Fibroblast of skin of scalp (primary cell): ENCODE data around the gene PNLIPRP3.

Source experiments
- DNase-seq: peaks from one replicate; pipeline ENCODE4 v3.0.0-alpha.2; 2013

PNLIPRP3 gene

DNA sequence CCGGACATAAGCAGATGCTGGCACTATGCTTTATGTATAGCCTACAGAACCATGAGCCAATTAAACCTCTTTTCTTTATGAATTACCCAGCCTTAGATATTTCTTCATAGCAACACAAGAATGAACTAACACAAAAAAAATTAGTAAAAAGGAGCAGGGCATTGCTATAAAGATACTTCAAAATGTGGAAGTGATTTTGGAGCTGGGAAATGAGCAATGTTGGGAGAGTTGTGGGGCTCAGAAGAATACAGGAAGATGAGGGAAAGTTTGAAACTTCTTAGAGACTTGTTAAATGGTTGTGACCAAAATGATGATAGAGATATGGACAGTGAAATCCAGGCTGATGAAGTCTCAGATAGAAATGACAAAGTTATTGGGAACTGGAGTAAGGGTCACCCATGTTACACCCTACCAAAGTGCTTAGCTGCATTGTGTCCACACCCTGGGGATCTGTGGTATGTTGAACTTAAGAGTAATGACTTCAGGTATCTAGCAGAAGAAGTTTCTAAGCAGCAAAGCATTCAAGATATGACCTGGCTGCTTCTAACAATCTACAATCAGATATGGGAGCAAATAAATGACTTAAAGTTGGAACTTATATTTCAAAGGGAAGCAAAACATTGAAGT lies 24.2 kb downstream of the PNLIPRP3 start:
- DNase-seq = no peak

DNA sequence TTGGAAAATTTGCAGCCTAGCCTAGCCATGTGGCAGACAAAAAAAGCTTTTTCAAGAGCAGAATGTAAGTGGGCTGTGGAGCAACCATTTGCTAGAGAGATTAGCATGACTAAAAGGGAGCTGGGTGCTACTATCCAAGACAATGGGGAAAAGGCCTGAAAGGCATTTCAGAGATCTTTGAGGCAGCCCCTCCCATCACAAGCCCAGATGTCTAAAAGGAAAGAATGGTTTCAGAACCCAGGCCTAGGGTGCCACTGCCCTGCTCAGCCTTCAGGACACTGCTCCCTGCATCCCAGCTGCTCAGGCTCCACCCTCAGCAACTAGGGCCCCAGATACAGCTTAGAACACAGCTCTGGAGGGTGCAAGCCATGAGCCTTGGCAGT lies 24.7 kb downstream of the PNLIPRP3 start:
- DNase-seq = no peak

DNA sequence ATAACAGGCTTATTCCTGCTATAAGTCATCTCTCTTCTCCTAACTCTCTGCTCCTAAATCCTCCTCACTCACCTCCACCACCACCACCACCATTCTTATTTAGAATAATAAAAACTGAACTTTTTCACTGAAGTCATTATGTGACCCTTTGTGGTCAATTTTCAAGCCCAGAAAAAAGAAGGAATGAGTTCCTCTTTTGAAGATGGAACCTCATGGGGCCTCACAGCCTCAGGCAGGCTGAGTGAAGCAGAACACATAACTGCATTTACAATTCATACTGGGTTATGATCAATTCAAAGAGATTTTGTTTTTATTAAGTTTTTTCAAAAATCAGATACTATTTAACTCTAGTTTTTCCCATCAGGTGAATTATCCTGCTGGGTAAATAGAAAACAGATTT lies 29.8 kb downstream of the PNLIPRP3 start:
- no peak for DNase-seq

- no peak for DNase-seq
Measured at GRCh38 chr10:116460219-116460618, 32.6 kb downstream of the PNLIPRP3 start.

DNA sequence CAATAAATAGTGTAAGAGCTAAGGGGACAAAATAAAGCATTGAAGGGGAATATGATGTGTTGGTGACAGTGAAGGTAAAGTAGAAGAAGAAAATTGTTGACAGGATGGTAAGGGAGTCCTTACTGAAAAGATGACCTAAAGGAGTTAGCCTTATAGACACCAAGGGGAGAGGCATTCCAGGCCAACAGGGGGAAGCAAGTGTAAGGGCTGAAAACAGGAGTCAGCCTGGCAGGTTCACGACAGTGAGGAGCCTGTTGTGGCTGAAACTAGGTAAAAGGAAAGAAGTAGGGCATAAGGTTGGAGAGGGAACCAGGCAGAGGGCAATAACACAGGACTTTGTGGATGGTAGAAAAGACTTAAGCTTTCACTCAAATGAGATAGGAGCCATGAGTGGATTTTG lies 34.0 kb downstream of the PNLIPRP3 start:
- DNase-seq = no peak

- DNase-seq = no peak
Measured at GRCh38 chr10:116464257-116464656, 36.6 kb downstream of the PNLIPRP3 start.

DNA sequence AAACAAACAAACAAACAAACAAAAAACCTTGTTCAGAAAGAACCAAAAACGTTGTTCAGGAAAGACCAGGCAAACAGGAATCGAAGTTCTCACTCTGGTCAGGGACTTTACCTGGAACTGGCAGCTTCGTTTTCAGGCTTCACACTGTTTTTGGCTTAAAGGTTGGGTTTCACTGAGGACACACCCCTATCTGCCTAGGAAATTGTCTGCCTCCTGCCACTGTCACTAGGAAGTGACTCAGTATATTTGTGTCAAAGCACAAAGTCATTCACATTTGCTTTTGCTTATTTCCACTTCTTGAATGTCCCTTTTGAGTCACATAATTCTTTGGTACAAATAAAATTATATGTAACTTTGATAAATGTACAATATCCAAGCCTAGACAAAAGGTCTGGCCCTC lies 37.9 kb downstream of the PNLIPRP3 start:
- no peak for DNase-seq

- DNase-seq = no peak
Measured at GRCh38 chr10:116466715-116467422, 39.2 kb downstream of the PNLIPRP3 start.

GRCh38 chr10:116469437-116469836 lies 41.8 kb downstream of the PNLIPRP3 start:
- peak; percentile 5 for DNase-seq

- DNase-seq = no peak
Measured at GRCh38 chr10:116470071-116470470, 42.4 kb downstream of the PNLIPRP3 start.

DNA sequence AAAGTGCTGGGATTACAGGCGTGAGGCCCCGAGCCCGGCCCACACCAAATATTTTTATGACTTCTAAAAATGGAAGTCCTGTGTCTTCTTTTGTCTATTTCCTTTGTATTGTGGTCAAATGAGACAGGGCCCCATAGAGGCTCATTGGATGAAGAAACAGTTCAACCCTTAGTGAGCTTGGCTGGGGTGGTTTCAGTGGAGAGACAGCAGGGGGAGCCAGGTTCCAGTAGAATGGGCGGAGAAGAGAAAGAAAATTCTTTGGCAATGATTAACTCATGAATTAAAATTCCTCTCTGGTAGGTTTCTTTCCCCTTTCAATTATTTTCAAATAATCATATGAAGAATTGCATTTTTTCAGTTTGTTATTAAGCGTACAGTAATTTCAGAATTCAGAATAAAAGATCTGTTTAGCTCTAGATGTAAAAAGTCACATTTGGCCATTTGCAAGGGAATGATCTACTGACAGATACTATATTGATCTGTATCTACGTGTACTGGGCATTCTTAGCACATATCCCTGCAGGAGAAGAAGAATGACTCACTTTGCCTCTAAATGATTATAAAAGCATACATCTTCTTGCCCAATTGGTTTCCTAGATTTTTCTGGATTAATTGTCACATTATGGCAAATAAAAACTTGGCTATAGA lies 43.2 kb downstream of the PNLIPRP3 start:
- peak; percentile 17 for DNase-seq

GRCh38 chr10:116472891-116473290 lies 45.2 kb downstream of the PNLIPRP3 start:
- DNase-seq = no peak

- DNase-seq = no peak
Measured at GRCh38 chr10:116475866-116476265, 48.2 kb downstream of the PNLIPRP3 start.

GRCh38 chr10:116476461-116476860 lies 48.8 kb downstream of the PNLIPRP3 start:
- no peak for DNase-seq

GRCh38 chr10:116477986-116478664 lies 50.5 kb downstream of the PNLIPRP3 start:
- DNase-seq = no peak

DNA sequence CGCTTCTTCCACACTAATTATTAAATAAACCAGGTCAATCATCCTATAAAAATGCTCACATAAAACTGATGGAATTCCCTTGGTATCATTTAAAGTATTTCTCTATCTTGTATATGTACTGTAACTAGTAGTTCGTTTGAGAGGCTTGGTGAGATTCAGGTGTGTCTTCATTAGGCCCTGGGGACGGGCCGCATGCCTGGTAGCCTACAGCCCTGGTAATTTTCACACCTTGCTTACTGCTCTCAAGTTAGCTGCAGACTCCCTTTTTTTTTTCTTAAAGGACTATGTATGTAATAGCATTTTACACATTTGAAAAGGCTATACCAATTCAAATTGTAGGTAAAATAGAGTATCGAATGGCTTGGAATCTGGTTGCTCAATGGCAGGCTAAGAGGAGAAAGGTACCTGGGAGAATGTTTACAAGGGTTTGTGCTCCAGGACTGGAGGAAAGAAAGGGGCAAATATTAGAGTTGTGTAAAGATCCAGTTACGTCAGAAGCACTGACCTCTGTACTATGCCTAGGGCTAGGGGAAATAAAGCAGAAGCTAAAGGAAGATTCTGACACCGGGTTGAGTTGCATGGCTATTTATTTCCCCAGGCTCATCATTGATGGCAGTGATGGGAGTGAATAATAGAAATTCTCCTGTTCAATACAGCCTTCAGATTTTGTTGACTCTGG lies 59.3 kb downstream of the PNLIPRP3 start:
- DNase-seq = no peak

DNA sequence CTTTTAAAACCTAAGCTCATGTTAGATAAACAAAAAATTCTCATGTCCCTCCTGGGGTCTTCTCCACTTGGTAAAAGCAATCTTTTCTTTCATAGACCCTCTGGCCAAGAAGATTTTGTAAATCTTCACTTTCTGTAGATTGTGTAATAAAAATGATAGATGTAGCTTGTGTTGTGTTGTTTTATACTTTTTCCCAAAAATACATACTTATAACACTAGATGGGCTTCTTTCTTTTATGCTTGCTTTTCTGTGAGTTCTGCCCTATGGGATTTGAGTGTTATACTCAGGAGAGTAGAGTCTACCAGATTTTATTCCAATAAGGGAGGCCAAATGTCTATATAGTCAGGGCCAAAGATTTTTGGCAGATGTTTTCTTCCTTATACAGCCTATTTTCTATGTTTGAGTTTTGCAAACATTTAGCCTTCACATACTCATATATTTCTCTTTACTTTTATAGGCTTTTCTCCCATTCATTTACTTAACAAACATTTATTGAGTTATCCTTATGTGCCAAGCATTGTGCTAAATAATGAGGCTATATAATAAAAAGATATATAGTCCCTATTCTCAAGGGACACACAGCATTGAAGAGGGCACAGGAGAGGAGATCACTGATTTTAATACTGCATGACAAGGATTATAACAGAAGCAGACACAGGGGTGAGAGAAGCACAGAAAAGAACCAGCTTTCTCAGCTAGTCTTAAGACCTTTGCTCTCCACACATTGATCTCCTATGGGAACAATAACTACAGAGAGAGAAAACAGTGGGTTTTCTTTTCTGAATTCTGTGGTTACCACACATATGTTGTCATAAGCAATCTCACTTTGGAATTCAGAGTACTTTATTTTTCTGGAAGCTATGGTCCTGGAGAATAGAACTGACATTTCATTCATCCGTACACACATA lies 60.1 kb downstream of the PNLIPRP3 start:
- no peak for DNase-seq

DNA sequence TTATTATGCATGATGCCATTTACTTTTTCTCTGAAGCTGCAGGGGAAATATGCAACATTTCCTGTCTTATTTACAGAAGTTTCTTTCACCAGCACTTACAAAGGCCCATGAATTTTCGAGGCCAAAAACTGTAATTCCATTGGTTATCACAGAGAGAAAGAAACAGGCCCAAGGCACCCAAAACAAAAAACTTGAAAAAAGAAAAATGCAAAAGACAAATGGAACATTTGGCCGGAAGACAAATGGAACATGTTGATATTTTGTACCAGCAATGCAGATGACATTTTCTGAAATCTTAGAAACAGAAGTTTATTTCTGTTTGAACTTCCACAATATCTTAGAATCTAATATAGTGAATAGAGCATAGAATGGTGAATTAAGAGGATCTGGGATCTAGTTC lies 61.8 kb downstream of the PNLIPRP3 start:
- DNase-seq = no peak

- peak; percentile 26 for DNase-seq
Measured at GRCh38 chr10:116490028-116490662, 62.5 kb downstream of the PNLIPRP3 start.

- no peak for DNase-seq
Measured at GRCh38 chr10:116504786-116505185, 77.1 kb downstream of the PNLIPRP3 start.

- no peak for DNase-seq
Measured at GRCh38 chr10:116510565-116510964, 82.9 kb downstream of the PNLIPRP3 start.
